ENCODE data around the gene FBXO11.

FBXO11 gene

DNA sequence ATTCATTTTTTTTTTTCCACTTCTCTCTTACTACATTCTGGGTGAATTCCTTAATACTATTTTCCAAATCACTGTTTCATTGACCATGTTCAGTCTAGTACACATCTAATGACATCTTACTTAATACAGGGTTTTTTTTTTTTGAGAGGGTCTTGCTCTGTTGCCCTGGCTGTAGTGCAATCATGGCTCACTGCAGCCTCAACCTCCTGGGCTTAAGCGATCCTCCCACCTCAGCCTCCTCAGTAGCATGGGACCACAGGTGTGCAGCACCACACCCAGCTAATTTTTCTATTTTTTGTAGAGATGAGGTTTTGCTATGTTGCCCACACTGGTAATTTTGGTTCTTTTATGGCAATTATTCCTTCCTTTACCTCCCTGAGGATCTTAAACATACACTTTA is 29.4 kb downstream of the FBXO11 start:
- Histone ChIP-seq H3K9me3 (no peaks in the 10 kb centered on the region), H3K27me3 (no peaks in the 10 kb centered on the region), H3K36me3 (peaks cover 0 to 6% (median 0%) of the 10 kb centered on the region in 3 donors), H3K4me3 (no peak overlapping the region), H3K4me1 (peaks cover 0 to 29% (median 6%) of the 10 kb centered on the region in 4 donors), H3K27ac (no peak overlapping the region)
- TF ChIP-seq, protein P1, sequence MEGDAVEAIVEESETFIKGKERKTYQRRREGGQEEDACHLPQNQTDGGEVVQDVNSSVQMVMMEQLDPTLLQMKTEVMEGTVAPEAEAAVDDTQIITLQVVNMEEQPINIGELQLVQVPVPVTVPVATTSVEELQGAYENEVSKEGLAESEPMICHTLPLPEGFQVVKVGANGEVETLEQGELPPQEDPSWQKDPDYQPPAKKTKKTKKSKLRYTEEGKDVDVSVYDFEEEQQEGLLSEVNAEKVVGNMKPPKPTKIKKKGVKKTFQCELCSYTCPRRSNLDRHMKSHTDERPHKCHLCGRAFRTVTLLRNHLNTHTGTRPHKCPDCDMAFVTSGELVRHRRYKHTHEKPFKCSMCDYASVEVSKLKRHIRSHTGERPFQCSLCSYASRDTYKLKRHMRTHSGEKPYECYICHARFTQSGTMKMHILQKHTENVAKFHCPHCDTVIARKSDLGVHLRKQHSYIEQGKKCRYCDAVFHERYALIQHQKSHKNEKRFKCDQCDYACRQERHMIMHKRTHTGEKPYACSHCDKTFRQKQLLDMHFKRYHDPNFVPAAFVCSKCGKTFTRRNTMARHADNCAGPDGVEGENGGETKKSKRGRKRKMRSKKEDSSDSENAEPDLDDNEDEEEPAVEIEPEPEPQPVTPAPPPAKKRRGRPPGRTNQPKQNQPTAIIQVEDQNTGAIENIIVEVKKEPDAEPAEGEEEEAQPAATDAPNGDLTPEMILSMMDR (IDR thresholded peaks at IDR 0.05) = no peak
- intact Hi-C loops (cut with DNase I; ENCODE audit: low total_unique reads) = no loop called here
- no peak for DNase-seq

DNA sequence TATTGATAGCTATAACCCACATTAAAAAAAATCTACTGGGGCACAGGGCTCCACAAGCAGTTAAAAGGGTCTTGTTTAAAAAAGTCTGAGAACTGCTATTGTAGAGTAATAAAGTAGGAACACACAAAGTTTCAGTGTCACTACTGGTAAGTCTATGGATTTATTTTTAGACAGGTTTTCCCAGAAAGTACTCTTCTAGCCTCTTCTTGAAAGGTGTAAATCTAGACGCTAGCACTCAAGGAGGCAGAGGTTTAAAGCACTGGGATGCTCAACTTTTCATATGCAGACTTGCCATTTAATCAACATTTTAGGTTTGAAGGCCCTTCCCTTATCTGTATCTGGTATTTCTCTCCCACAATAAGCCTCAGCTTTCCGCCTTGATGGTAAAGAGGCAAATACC is 33.4 kb downstream of the FBXO11 start:
- intact Hi-C loops (cut with DNase I; ENCODE audit: low total_unique reads) = no loop called here
- Histone ChIP-seq H3K4me3 (no peak overlapping the region), H3K27me3 (no peaks in the 10 kb centered on the region), H3K4me1 (peaks cover 0 to 35% (median 15%) of the 10 kb centered on the region in 4 donors), H3K27ac (no peak overlapping the region), H3K36me3 (peaks cover 0 to 6% (median 0%) of the 10 kb centered on the region in 3 donors), H3K9me3 (no peaks in the 10 kb centered on the region)
- DNase-seq = no peak
- TF ChIP-seq, protein P1 (IDR thresholded peaks at IDR 0.05) = no peak

DNA sequence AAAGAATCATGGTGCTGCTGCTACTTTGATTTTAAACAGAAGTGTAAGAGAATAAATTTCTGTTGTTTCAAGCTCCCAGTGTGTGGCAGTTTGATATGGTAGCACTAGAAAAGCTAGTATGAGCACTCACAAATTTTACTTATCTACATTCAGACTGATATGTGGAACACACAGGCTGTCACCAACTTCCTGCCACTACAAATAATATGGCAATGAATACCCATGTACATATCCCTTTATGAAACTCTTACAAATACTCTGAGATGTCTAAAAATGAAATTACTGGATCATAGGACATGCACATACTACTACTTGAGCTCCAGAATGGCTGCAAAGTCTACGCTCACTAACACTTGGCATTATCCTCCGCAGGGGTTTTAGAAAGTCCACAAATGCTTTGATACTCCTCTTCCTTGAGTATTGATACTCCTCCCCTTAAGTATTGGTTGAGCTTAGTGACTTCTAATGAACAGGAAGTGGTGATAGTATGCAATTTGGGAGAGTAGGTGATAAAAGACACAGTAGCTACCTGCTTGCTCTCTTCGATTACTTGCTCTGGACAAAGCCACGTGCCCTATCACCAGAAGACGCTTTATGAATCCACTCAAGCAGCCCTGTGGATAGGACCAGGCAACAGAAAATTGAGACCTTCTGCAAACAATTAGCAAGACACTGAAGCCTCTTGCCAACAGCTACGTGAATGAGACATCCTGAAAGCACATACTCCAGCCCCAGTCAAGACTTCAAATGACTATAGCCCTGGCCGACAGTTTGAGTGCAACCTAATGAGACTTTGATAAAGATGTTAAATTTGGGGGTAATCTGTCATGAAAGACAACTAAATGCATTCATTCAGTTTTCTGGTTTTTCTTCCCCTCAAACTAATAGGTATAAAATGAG is 35.4 kb downstream of the FBXO11 start:
- H3K36me3 ChIP-seq = peaks cover 0 to 6% (median 0%) of the 10 kb centered on the region in 3 donors
- no peaks in the 10 kb centered on the region for H3K9me3 ChIP-seq
- H3K27me3 ChIP-seq = no peaks in the 10 kb centered on the region
- H3K4me3 ChIP-seq = no peak overlapping the region
- peaks cover 0 to 47% (median 21%) of the 10 kb centered on the region in 4 donors for H3K4me1 ChIP-seq
- TF ChIP-seq, protein P1 (IDR thresholded peaks at IDR 0.05) = no peak
- H3K27ac ChIP-seq = no peak overlapping the region
- intact Hi-C loops (cut with DNase I; ENCODE audit: low total_unique reads) = no loop called here
- DNase-seq = no peak

- H3K27ac ChIP-seq = no peak overlapping the region
Observed at GRCh38 chr2:47869859-47870595, 36.3 kb downstream of the FBXO11 start.

DNA sequence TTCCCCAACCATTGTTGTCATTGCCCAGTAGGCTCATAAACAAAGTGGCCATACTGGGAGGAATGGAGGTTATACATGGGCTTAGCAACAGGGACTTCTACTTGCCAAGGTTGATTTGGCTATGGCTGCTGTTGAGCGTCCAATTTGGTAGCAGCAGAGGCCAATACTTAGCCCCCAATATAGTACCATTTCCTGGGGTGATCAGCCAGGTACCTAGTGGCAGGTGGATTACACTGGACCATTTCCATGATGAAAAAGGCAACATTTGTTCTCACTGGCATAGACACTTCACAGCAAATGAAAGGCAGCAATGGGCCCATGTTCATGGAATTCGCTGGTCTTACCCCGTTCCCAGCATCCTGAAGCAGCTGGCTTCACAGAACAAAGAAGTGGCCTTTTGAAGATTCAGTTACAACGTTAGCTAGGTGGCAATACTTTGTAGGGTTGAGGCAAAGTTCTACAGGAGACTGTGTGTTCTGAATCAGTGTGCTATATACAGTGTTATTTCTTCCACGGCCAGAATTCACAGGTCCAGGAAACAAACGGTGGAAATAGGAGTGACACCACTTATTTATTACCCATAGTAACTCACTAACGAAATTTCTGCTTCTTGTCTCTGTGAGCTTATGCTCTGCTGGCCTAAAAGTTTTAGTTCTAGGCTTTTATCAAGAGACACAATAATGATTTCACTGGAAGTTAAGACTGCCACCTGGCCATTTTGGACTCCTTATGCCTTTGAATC is 37.5 kb downstream of the FBXO11 start:
- no peaks in the 10 kb centered on the region for H3K9me3 ChIP-seq
- H3K4me1 ChIP-seq = peaks cover 0 to 42% (median 19%) of the 10 kb centered on the region in 4 donors
- intact Hi-C loops (cut with DNase I; ENCODE audit: low total_unique reads) = no loop called here
- H3K36me3 ChIP-seq = peaks cover 0 to 4% (median 0%) of the 10 kb centered on the region in 3 donors
- H3K27ac ChIP-seq = no peak overlapping the region
- DNase-seq = no peak
- H3K4me3 ChIP-seq = no peak overlapping the region
- H3K27me3 ChIP-seq = no peaks in the 10 kb centered on the region
- TF ChIP-seq, protein P1 (IDR thresholded peaks at IDR 0.05) = no peak

More at GRCh38 chr2:47869859-47870595, 36.3 kb downstream of the FBXO11 start:
- intact Hi-C loops (cut with DNase I; ENCODE audit: low total_unique reads) = no loop called here
- peaks cover 0 to 6% (median 0%) of the 10 kb centered on the region in 3 donors for H3K36me3 ChIP-seq
- no peak overlapping the region for H3K4me3 ChIP-seq
- DNase-seq = no peak
- no peaks in the 10 kb centered on the region for H3K27me3 ChIP-seq
- H3K4me1 ChIP-seq = peaks cover 0 to 51% (median 19%) of the 10 kb centered on the region in 4 donors
- TF ChIP-seq, protein P1 (IDR thresholded peaks at IDR 0.05) = no peak
- no peaks in the 10 kb centered on the region for H3K9me3 ChIP-seq

Data from tibial artery (tissue), 4 donors.